HCT116 (cell line): Measurements from ENCODE around the gene AGAP1. TPM values are rescaled to one million over a fixed set of nuclear protein-coding genes. Genes with fewer than 3 reads are reported as not detected.

Experiments
- ATAC-seq: fragments of 200-7000 bp; cut with Tn5 transposase; 2 replicates; pipeline ENCODE4 v1.9.1; 2020; ENCODE audit warnings: mild to moderate bottlenecking, moderate library complexity
- BruUV-seq: library from RNA; stranded (reverse); fragments of 400-500 nt; replicated peaks from 2 replicates; lab custom pipeline; 2021; lab: Mats Ljungman, UMichigan
- CTCF ChIA-PET: fragments of 300-600 bp; sonication (Branson Sonifier 250); formaldehyde crosslinking; loops from one replicate; lab custom pipeline; 2021; ENCODE audit warnings: antibody characterized with exemption; lab: Charles Lee
- POLR2A ChIA-PET: fragments of 300-600, 350-600 bp; sonication (Branson Sonifier 250); formaldehyde crosslinking; loops from one replicate; lab custom pipeline; 2021; ENCODE audit warnings: antibody characterized with exemption; lab: Charles Lee
- RAD21 ChIA-PET, 2 experiments: fragments of 300-600 bp; sonication (Branson Sonifier 250); formaldehyde crosslinking; loops; one replicate each; lab custom pipeline; 2023; ENCODE audit warnings: low total read pairs in 2 of 2; ENCODE audit not compliant: uncharacterized antibody in 2 of 2, unreplicated experiment in 2 of 2, low non-redundant PET in 1 of 2; lab: Charles Lee
- DNase-seq: peaks from one replicate; pipeline ENCODE4 v3.0.0-alpha.2; 2010; ENCODE audit warnings: low read depth, low spot score
- H2AFZ ChIP-seq: fragments of 200-600 bp; shearing (Covaris generic), sonication (generic); 2 replicates; pipeline ENCODE4 v1.6.1; 2017; ENCODE audit warnings: low read depth, mixed run types, mixed read lengths, antibody characterized with exemption, low read length; ENCODE audit not compliant: poor library complexity, severe bottlenecking
- H3K27ac ChIP-seq: 2 replicates; pipeline ENCODE4 v1.5.1; 2012; ENCODE audit warnings: low read depth, low read length
- H3K27me3 ChIP-seq: fragments of 200-600 bp; sonication (generic); 2 replicates; pipeline ENCODE4 v1.6.1; 2016; ENCODE audit warnings: mixed run types, low read length, mixed read lengths; ENCODE audit not compliant: insufficient read depth
- H3K36me3 ChIP-seq, 2 experiments: fragments of 200-500 bp in 1 of 2; fragments of 200-600 bp in 1 of 2; sonication (Bioruptor generic) in 1 of 2; sonication (generic) in 1 of 2; 2 replicates each; pipeline versions ENCODE4 v1.5.1 to v1.6.1; 2014 to 2016; ENCODE audit warnings: low read length in 2 of 2, inconsistent platforms in 1 of 2, mixed read lengths in 1 of 2, mixed run types in 1 of 2; ENCODE audit not compliant: insufficient read depth in 2 of 2, control insufficient read depth in 1 of 2
- H3K4me1 ChIP-seq, 2 experiments: fragments of 200-600 bp in 1 of 2; sonication (generic) in 1 of 2; 2 replicates each; pipeline versions ENCODE4 v1.5.1 to v1.6.1; 2012 to 2017; ENCODE audit warnings: low read length in 2 of 2, inconsistent platforms in 1 of 2, mild to moderate bottlenecking in 1 of 2, mixed read lengths in 1 of 2, mixed run types in 1 of 2, moderate library complexity in 1 of 2; ENCODE audit not compliant: insufficient read depth in 2 of 2, control insufficient read depth in 1 of 2
- H3K4me2 ChIP-seq: fragments of 200-600 bp; sonication (generic); 2 replicates; pipeline ENCODE4 v1.6.1; 2017; ENCODE audit warnings: mixed run types, low read length, mixed read lengths
- H3K4me3 ChIP-seq, 2 experiments: fragments of 200-600 bp in 1 of 2; sonication (generic) in 1 of 2; replicated peaks in 1 of 2; 2 replicates each; pipeline ENCODE4 v1.5.1; 2011 to 2016; ENCODE audit warnings: low read length in 2 of 2, control low read depth in 1 of 2, low read depth in 1 of 2, mild to moderate bottlenecking in 1 of 2, mixed read lengths in 1 of 2, mixed run types in 1 of 2
- H3K79me2 ChIP-seq: fragments of 200-600 bp; sonication (generic); 2 replicates; pipeline ENCODE4 v1.6.1; 2017; ENCODE audit warnings: mild to moderate bottlenecking, mixed run types, low read length, moderate library complexity, mixed read lengths; ENCODE audit not compliant: insufficient read depth
- H3K9ac ChIP-seq: fragments of 200-600 bp; sonication (generic); 2 replicates; pipeline ENCODE4 v1.6.1; 2016; ENCODE audit warnings: low read length, mixed read lengths
- H3K9me2 ChIP-seq: fragments of 200-600 bp; sonication (generic), shearing (Covaris generic); 2 replicates; pipeline ENCODE4 v1.6.1; 2017; ENCODE audit warnings: mixed run types, mild to moderate bottlenecking, moderate library complexity; ENCODE audit not compliant: insufficient read depth
- H3K9me3 ChIP-seq, 2 experiments: fragments of 200-500 bp in 1 of 2; fragments of 200-600 bp in 1 of 2; sonication (Bioruptor generic) in 1 of 2; sonication (generic) in 1 of 2; 2 replicates each; pipeline ENCODE4 v1.6.1; 2014 to 2017; ENCODE audit warnings: low read length in 2 of 2, mixed read lengths in 2 of 2, inconsistent platforms in 1 of 2, low read depth in 1 of 2, mild to moderate bottlenecking in 1 of 2, mixed run types in 1 of 2, moderate library complexity in 1 of 2; ENCODE audit not compliant: control insufficient read depth in 1 of 2, insufficient read depth in 1 of 2
- H4K20me1 ChIP-seq: fragments of 200-600 bp; sonication (generic), shearing (Covaris generic); 2 replicates; pipeline ENCODE4 v1.6.1; 2017; ENCODE audit warnings: mixed run types, mild to moderate bottlenecking, moderate library complexity; ENCODE audit not compliant: insufficient read depth
- EGR1 ChIP-seq: IDR thresholded peaks from 2 replicates; pipeline ENCODE4 v1.6.1; 2012; ENCODE audit warnings: low read depth
- ELF1 ChIP-seq: IDR thresholded peaks from 2 replicates; pipeline ENCODE4 v1.6.1; 2012; ENCODE audit warnings: low read depth, borderline replicate concordance
- EZH2 ChIP-seq: fragments of 200-600 bp; sonication (generic); IDR thresholded peaks from 2 replicates; pipeline ENCODE4 v1.6.1; 2017; ENCODE audit warnings: antibody characterized with exemption, mixed run types
- EZH2phosphoT487 ChIP-seq: fragments of 200-600 bp; IDR thresholded peaks from 2 replicates; pipeline ENCODE4 v1.6.1; 2018; ENCODE audit warnings: antibody characterized with exemption, borderline replicate concordance
- FOSL1 ChIP-seq: IDR thresholded peaks from 2 replicates; pipeline ENCODE4 v1.6.1; 2012; ENCODE audit warnings: low read depth
- JUND ChIP-seq: IDR thresholded peaks from 2 replicates; pipeline ENCODE4 v1.6.1; 2012
- MAX ChIP-seq: IDR thresholded peaks from 2 replicates; pipeline ENCODE4 v1.6.1; 2012
- POLR2AphosphoS5 ChIP-seq: IDR thresholded peaks from 2 replicates; pipeline ENCODE4 v1.6.1; 2011; ENCODE audit warnings: mild to moderate bottlenecking, low read depth, low read length, moderate library complexity
- RAD21 ChIP-seq: IDR thresholded peaks from 2 replicates; pipeline ENCODE4 v1.6.1; 2012; ENCODE audit warnings: low read depth, mild to moderate bottlenecking
- SRF ChIP-seq: IDR thresholded peaks from 2 replicates; pipeline ENCODE4 v1.6.1; 2012; ENCODE audit warnings: low read depth
- ZFX ChIP-seq: fragments of 450-650 bp; IDR thresholded peaks from 2 replicates; pipeline ENCODE4 v1.6.1; 2017
- intact Hi-C: fragments of 100-400 bp; cut with micrococcal nuclease; formaldehyde crosslinking; loops from 2 replicates; pipeline ENCODE4 v1.10.0; 2022
- total RNA-seq: library from RNA; stranded (reverse); gene quantifications from one replicate; pipeline ENCODE4 v1.2.1, GENCODE V29; 2021; ENCODE audit not compliant: unreplicated experiment

The AGAP1 gene
- total RNA-seq, 1 experiment from 2014 or later, result 43.8 TPM

- TF ChIP-seq MAX, result no peak
- TF ChIP-seq EGR1, result no peak
- TF ChIP-seq POLR2AphosphoS5, result no peak
- TF ChIP-seq JUND, result no peak
Measured at GRCh38 chr2:235725016-235725489, 231.2 kb downstream of the AGAP1 start (continued).

GRCh38 chr2:235725841-235726240 lies 232.0 kb downstream of the AGAP1 start:
- Histone ChIP-seq H3K79me2 (peaks cover 8% of the 10 kb centered on the region; the same call in 1 of the 2 replicates), H3K4me3 (no peak overlapping the region), H3K36me3 (no peaks in the 10 kb centered on the region), H3K27me3 (no peaks in the 10 kb centered on the region), H4K20me1 (no peaks in the 10 kb centered on the region), H3K27ac (no peak overlapping the region), H3K4me1 (no peaks in the 10 kb centered on the region), H3K9me2 (no peaks in the 10 kb centered on the region), H3K9ac (no peak overlapping the region), H3K4me2 (no peak overlapping the region), H2AFZ (no peak overlapping the region), H3K9me3 (no peaks in the 10 kb centered on the region)
- POLR2A ChIA-PET, result no interaction called here
- no peak for TF ChIP-seq SRF
- TF ChIP-seq FOSL1, result no peak
- TF ChIP-seq ZFX, result no peak
- no peak for TF ChIP-seq POLR2AphosphoS5
- no peak for TF ChIP-seq RAD21
- no peak for TF ChIP-seq JUND
- no peak for TF ChIP-seq EZH2phosphoT487
- no peak for TF ChIP-seq ELF1
- TF ChIP-seq EZH2, result no peak
- no peak for TF ChIP-seq MAX
- no TSS peak for BruUV-seq
- intact Hi-C loops, result no loop called here
- ATAC-seq, result no peak
- CTCF ChIA-PET, result no interaction called here
- RAD21 ChIA-PET, result no interaction called here
- no peak for DNase-seq
